BLaER1 treated with 17β-estradiol and CSF1 and Interleukin-3, amounts not matched to agents 10 nM and 100 nM (cell line): ENCODE results near the gene FRMD5.
"Not testable (repeated sequence)": the region's sequence is repeated elsewhere in the genome, so short reads cannot be mapped to it uniquely, and the experiment has no call there.

Source experiments
- H3K27ac ChIP-seq, 11 experiments: shearing (Covaris generic); formaldehyde crosslinking; 2 replicates each; pipeline ENCODE4 v1.8.1; 2022
- H3K27me3 ChIP-seq, 11 experiments: shearing (Covaris generic); formaldehyde crosslinking; 2 replicates each; pipeline ENCODE4 v1.8.1; 2022
- H3K36me3 ChIP-seq, 11 experiments: shearing (Covaris generic); formaldehyde crosslinking; 2 replicates each; pipeline ENCODE4 v1.8.1; 2022
- H3K4me1 ChIP-seq, 10 experiments: shearing (Covaris generic); formaldehyde crosslinking; 2 replicates each; pipeline ENCODE4 v1.8.1; 2022
- H3K4me2 ChIP-seq, 11 experiments: shearing (Covaris generic); formaldehyde crosslinking; 2 replicates each; pipeline ENCODE4 v1.8.1; 2022
- H3K4me3 ChIP-seq, 10 experiments: shearing (Covaris generic); formaldehyde crosslinking; 2 replicates each; pipeline ENCODE4 v1.8.1; 2022
- H3K9ac ChIP-seq, 11 experiments: shearing (Covaris generic); formaldehyde crosslinking; 2 replicates each; pipeline ENCODE4 v1.8.1; 2022
- H3K9me3 ChIP-seq, 11 experiments: shearing (Covaris generic); formaldehyde crosslinking; replicated peaks in 1 of 11; 2 replicates each; pipeline ENCODE4 v1.8.1; 2022
- H4K20me1 ChIP-seq, 11 experiments: shearing (Covaris generic); formaldehyde crosslinking; 2 replicates each; pipeline ENCODE4 v1.8.1; 2022
- Cebpa-rat ChIP-seq, 11 experiments: shearing (Covaris generic); IDR thresholded peaks; 2 replicates each; pipeline ENCODE4 v1.8.1; 2022

Gene FRMD5

DNA sequence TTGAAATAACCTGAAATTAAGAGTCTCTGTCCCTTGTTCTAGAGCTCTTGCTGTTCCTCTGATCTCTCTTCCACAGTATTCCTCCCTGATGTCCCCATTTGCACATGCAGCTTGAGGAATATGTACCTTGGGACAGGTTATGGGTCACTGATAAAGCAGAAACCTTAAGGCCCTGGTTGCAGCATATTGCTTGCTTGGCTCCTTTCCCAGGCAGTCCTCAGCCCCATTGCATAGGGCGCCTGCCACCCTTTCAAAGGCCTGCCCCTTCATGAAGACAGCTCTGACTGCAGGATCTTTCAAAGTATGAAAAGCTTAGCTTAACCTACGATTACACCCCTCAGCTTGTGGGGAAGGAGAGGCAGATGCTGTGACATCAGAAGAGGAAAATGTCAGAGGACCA lies 316.6 kb downstream of the FRMD5 start:
- Histone ChIP-seq H3K4me1 (no peaks in the 10 kb centered on the region), H3K9ac (no peak overlapping the region), H3K4me2 (no peak overlapping the region), H3K27me3 (no peaks in the 10 kb centered on the region), H3K27ac (no peak overlapping the region), H3K4me3 (no peak overlapping the region), H3K9me3 (no peaks in the 10 kb centered on the region), H4K20me1 (no peaks in the 10 kb centered on the region; a peak in 2 of 22 replicates), H3K36me3 (peaks cover 5 to 99% (median 84%) of the 10 kb centered on the region in 11 experiments; a peak in 19 of 22 replicates)
- no peak for TF ChIP-seq Cebpa-rat (IDR thresholded peaks at IDR 0.05)

DNA sequence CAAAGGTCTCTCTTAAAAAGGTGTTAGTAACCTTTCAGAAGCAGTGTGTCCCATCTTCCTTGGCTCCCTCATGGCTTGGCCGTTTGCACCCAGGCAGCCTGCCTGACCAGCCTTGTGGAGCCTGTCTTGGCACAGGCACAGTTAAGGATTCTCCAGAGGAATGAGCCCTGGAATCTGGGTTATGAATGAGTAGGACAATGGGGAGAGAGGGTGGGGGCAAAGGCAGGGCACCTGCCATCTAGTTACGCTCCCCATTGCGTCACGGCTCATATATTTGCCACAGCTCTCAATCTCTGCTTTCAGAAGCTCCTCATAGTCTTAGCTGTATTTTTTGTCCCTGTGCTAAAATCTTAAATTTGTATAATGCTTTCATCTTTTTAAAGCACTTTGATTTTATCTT lies 317.7 kb downstream of the FRMD5 start:
- H3K4me3 ChIP-seq, result no peak overlapping the region
- TF ChIP-seq Cebpa-rat (IDR thresholded peaks at IDR 0.05), result no peak
- H3K36me3 ChIP-seq, result peaks cover 5 to 98% (median 80%) of the 10 kb centered on the region in 11 experiments; a peak in 19 of 22 replicates
- no peak overlapping the region for H3K9ac ChIP-seq
- H4K20me1 ChIP-seq, result no peaks in the 10 kb centered on the region; a peak in 2 of 22 replicates
- no peaks in the 10 kb centered on the region for H3K4me1 ChIP-seq
- H3K27ac ChIP-seq, result no peak overlapping the region
- H3K27me3 ChIP-seq, result no peaks in the 10 kb centered on the region
- H3K9me3 ChIP-seq, result no peaks in the 10 kb centered on the region
- no peak overlapping the region for H3K4me2 ChIP-seq

DNA sequence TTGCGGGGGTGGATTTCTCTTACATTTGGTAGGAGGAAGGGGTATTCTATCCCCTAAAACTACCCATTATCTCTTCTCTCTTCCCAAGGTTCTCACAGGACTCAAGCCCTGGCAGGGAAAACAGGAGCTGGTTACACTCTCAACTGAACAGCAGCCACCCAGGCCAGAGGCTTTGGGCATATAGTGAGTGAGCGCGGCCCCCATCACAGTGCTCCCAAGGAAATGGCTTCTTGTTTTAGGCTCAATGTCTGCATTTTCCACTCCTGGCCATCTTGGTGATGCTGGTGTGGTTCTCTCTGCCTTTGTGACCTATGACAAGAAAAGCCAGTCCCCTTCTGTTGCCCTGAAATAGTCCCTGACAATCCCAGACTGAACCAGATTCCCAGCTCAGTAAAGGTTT lies 318.2 kb downstream of the FRMD5 start:
- H3K27me3 ChIP-seq, result no peaks in the 10 kb centered on the region
- no peak for TF ChIP-seq Cebpa-rat (IDR thresholded peaks at IDR 0.05)
- peaks cover 5 to 98% (median 80%) of the 10 kb centered on the region in 11 experiments; a peak in 19 of 22 replicates for H3K36me3 ChIP-seq
- H3K9me3 ChIP-seq, result no peaks in the 10 kb centered on the region
- no peak overlapping the region for H3K4me3 ChIP-seq
- H3K4me1 ChIP-seq, result no peaks in the 10 kb centered on the region
- H3K9ac ChIP-seq, result no peak overlapping the region
- no peaks in the 10 kb centered on the region; a peak in 2 of 22 replicates for H4K20me1 ChIP-seq
- H3K4me2 ChIP-seq, result no peak overlapping the region
- no peak overlapping the region for H3K27ac ChIP-seq

DNA sequence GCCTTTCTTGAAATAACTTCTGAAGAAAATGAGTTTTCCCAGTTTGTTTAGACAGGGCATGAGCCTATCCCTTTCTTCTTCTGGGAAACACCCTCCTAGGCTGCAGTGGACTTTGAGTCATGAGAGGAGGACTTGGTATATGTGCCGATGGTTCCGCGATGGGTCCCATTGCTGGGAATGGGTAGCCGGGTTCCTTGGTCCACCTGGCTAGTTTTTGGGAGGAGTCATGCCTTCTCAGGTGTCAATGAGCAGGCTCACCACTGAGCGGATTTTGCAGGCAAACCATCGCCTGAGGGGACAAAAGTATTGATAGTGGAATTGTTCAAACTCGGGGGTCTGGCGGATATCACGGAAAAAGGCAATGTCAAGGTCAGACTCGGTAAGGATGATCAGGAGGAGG lies 321.4 kb downstream of the FRMD5 start:
- TF ChIP-seq Cebpa-rat (IDR thresholded peaks at IDR 0.05), result no peak
- no peak overlapping the region for H3K4me2 ChIP-seq
- H3K9ac ChIP-seq, result no peak overlapping the region
- H3K36me3 ChIP-seq, result peaks cover 0 to 98% (median 67%) of the 10 kb centered on the region in 11 experiments; a peak in 19 of 22 replicates
- H3K4me1 ChIP-seq, result peaks cover 4 to 10% (median 9%) of the 10 kb centered on the region in 10 experiments; a peak in 19 of 20 replicates
- H3K27ac ChIP-seq, result no peak overlapping the region
- no peak overlapping the region for H3K4me3 ChIP-seq
- peaks cover 0 to 6% (median 0%) of the 10 kb centered on the region in 11 experiments; a peak in 3 of 22 replicates for H4K20me1 ChIP-seq
- no peaks in the 10 kb centered on the region for H3K27me3 ChIP-seq
- no peaks in the 10 kb centered on the region for H3K9me3 ChIP-seq

DNA sequence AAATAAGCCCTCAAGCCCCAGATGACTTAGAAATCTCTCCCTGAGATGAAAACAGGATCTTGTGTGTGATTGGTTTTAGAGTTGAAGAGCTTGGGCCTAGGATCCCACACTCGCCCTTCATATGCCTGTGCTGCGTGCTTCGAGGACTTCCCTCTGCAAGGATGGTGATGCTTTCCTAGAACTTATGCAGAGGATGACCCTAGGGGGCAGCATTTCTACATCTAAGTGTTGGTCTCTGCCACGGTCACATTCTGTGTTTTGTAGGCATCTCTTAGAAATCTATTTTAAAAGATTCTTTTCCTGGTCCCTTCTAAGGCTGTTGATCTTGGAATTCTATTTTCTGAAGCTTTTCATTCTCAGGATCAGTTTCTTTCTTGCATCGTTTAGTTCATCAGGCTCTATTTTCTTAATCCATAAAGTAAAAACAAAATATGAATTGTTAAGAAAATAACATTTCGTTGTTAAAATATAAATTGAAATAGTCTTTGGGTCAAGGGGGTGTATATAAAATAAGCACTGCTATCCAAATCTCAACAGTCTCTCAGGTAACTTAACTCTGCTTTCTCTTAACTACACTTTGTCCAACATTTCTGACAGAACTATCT lies 322.6 kb downstream of the FRMD5 start:
- peaks cover 8 to 22% (median 16%) of the 10 kb centered on the region in 10 experiments; a peak in 19 of 20 replicates for H3K4me1 ChIP-seq
- no peak overlapping the region for H3K27ac ChIP-seq
- TF ChIP-seq Cebpa-rat (IDR thresholded peaks at IDR 0.05), result no peak
- peaks cover 0 to 95% (median 56%) of the 10 kb centered on the region in 11 experiments; a peak in 19 of 22 replicates for H3K36me3 ChIP-seq
- no peak overlapping the region for H3K4me2 ChIP-seq
- no peaks in the 10 kb centered on the region for H3K9me3 ChIP-seq
- H3K27me3 ChIP-seq, result no peaks in the 10 kb centered on the region
- peaks cover 0 to 6% (median 0%) of the 10 kb centered on the region in 11 experiments; a peak in 3 of 22 replicates for H4K20me1 ChIP-seq
- no peak overlapping the region for H3K9ac ChIP-seq
- H3K4me3 ChIP-seq, result no peak overlapping the region

DNA sequence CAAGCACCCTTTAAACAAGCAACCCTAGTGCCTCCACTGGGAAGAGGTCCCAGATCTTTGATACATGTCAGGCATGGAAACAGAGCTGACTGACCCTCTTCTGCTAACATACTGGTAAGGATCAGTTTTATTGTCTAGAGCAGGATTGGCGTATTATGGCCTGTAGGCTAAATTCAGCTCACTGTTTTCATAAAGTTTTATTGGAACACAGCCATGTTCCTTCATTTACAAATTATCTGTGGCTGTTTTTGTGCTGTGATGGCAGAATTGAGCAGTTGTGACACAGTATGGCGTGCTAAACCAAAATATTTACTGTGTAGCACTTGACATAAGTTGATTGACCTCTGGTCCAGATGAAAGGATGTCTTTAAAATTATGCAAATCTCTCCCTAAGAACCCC lies 323.2 kb downstream of the FRMD5 start:
- Histone ChIP-seq H3K36me3 (peaks cover 3 to 95% (median 54%) of the 10 kb centered on the region in 11 experiments; a peak in 20 of 22 replicates), H3K4me3 (no peak overlapping the region), H3K9me3 (no peaks in the 10 kb centered on the region), H3K27me3 (no peaks in the 10 kb centered on the region), H3K4me2 (no peak overlapping the region), H3K4me1 (peaks cover 11 to 28% (median 19%) of the 10 kb centered on the region in 10 experiments; a peak in 19 of 20 replicates), H4K20me1 (peaks cover 0 to 10% (median 0%) of the 10 kb centered on the region in 11 experiments; a peak in 3 of 22 replicates), H3K9ac (no peak overlapping the region), H3K27ac (no peak overlapping the region)
- TF ChIP-seq Cebpa-rat (IDR thresholded peaks at IDR 0.05), result no peak

DNA sequence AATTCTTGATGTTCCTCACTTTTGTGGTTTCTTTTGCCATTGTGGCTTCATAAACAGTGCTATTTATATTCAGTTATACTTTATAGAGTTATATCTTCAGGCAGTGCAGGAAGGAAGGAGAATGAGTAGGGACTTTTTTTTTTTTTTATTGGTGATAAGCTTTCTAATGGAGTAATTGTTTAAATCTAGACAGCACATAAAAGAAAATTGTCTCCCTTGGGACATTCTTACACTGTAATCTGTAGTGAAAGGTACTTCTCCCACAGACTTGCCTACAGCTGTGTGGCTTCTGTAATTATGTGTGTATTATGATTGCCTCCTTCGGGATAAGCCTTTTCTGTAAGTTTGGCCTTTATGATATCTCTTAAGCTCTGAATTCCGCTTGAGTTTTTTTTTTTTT lies 326.7 kb downstream of the FRMD5 start:
- H3K36me3 ChIP-seq, result peaks cover 3 to 95% (median 65%) of the 10 kb centered on the region in 11 experiments; a peak in 20 of 22 replicates
- TF ChIP-seq Cebpa-rat (IDR thresholded peaks at IDR 0.05), result no peak
- no peaks in the 10 kb centered on the region for H3K9me3 ChIP-seq
- H3K27ac ChIP-seq, result peak overlapping the region in 1 of 11 experiments; percentile 4; a peak in 1 of 22 replicates
- peaks cover 11 to 28% (median 19%) of the 10 kb centered on the region in 10 experiments; a peak in 19 of 20 replicates for H3K4me1 ChIP-seq
- H4K20me1 ChIP-seq, result peaks cover 0 to 19% (median 0%) of the 10 kb centered on the region in 11 experiments; a peak in 2 of 22 replicates
- H3K4me3 ChIP-seq, result no peak overlapping the region
- H3K9ac ChIP-seq, result peak overlapping the region in 1 of 11 experiments; percentile 23; a peak in 1 of 22 replicates
- H3K4me2 ChIP-seq, result peak overlapping the region; percentile 31 to 68 (median 51); a peak in 21 of 22 replicates
- no peaks in the 10 kb centered on the region for H3K27me3 ChIP-seq

DNA sequence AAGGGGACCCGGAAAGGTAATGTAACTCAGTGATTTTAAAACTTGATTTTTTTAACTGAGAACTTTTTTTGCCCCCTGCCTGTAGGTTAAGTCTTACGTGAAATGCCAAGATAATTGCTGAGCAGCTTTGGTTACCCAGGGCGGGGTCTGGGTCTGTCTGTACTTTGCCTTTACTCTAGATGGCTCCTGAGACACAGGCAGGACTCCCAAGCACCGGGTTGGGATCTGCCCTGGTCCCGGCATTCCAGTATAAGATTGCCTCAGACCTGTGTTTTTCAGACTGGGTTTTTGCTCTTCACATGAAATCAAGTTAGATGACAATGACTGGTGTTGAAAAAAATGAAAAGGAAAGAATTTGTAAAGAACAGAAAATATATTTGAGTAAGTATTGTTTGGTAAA lies 328.0 kb downstream of the FRMD5 start:
- H3K36me3 ChIP-seq, result peaks cover 3 to 97% (median 69%) of the 10 kb centered on the region in 11 experiments; a peak in 20 of 22 replicates
- H3K9ac ChIP-seq, result no peak overlapping the region
- TF ChIP-seq Cebpa-rat (IDR thresholded peaks at IDR 0.05), result no peak

DNA sequence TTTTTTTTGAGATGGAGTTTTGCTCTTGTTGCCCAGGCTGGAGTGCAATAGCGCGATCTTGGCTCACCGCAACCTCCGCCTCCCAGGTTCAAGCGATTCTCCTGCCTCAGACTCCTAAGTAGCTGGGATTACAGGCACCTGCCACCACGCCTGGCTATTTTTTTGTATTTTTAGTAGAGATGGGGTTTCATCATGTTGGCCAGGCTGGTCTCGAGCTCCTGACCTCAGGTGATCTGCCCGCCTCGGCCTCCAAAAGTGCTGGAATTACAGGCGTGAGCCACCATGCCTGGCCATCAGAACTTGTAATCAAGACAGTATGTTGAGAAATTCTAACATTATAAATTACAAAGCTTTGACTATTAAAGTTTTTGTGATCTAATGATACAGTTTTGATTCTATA lies 328.4 kb downstream of the FRMD5 start:
- Histone ChIP-seq H4K20me1 (peaks cover 0 to 17% (median 0%) of the 10 kb centered on the region in 11 experiments; a peak in 2 of 22 replicates), H3K4me1 (peaks cover 11 to 28% (median 19%) of the 10 kb centered on the region in 10 experiments; a peak in 19 of 20 replicates), H3K36me3 (peaks cover 3 to 97% (median 69%) of the 10 kb centered on the region in 11 experiments; a peak in 20 of 22 replicates)
- not testable (repeated sequence) for H3K27ac ChIP-seq, H3K4me3 ChIP-seq, H3K9me3 ChIP-seq, H3K27me3 ChIP-seq, H3K4me2 ChIP-seq, H3K9ac ChIP-seq

More for the DNA sequence above, 328.0 kb downstream of the FRMD5 start:
- Histone ChIP-seq H3K9me3 (no peaks in the 10 kb centered on the region), H3K27ac (no peak overlapping the region), H4K20me1 (peaks cover 0 to 19% (median 0%) of the 10 kb centered on the region in 11 experiments; a peak in 2 of 22 replicates), H3K4me2 (no peak overlapping the region; a peak in 1 of 22 replicates), H3K4me3 (no peak overlapping the region), H3K4me1 (peaks cover 11 to 28% (median 19%) of the 10 kb centered on the region in 10 experiments; a peak in 19 of 20 replicates), H3K27me3 (no peaks in the 10 kb centered on the region)
